SK-N-SH (cell line): ENCODE measurements around the gene ANKH.

Source experiments
- ELF1 ChIP-seq: IDR thresholded peaks from 2 replicates; pipeline ENCODE4 v1.4.0; 2012
- EP300 ChIP-seq, 2 experiments: IDR thresholded peaks; 2 replicates each; pipeline versions ENCODE4 v1.4.0 to v1.6.1; 2012; ENCODE audit warnings: borderline replicate concordance in 1 of 2, low read depth in 1 of 2, low read length in 1 of 2
- IRF3 ChIP-seq: fragments of 150-350 bp; IDR thresholded peaks from 2 replicates; pipeline ENCODE4 v1.6.1; 2016; ENCODE audit warnings: mild to moderate bottlenecking, low read depth, low read length
- POLR2AphosphoS5 ChIP-seq: IDR thresholded peaks from 2 replicates; pipeline ENCODE4 v1.6.1; 2012; ENCODE audit warnings: low read depth, low read length
- TEAD4 ChIP-seq: IDR thresholded peaks from 2 replicates; pipeline ENCODE4 v1.4.0; 2012; ENCODE audit warnings: mild to moderate bottlenecking, borderline replicate concordance; ENCODE audit not compliant: insufficient read depth
- TF ChIP-seq, protein P1 (sequence below): fragments of 200-600 bp; sonication (generic); IDR thresholded peaks from 2 replicates; pipeline ENCODE4 v1.6.1; 2017; ENCODE audit warnings: antibody characterized with exemption, mild to moderate bottlenecking, moderate library complexity

DNA sequence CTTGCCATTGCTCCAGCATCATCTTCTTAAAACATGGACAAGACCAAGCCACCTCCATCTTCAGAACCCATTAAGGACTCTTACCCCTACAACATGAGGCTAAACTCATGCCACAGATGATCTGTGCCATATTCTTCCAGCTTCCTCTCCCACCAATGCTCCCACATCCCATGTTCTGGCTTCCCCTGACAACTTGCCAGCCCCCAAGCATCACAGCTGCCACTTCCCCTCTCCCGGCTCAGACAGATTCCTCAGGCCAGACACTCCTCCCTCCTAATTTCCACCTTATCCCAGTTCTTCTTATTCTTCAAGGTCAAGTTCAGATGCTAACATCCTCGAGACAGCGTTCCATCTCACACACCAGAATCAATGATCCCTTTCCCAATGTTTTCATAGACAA, 57.8 kb downstream of the ANKH start:
- no peak for TF ChIP-seq POLR2AphosphoS5
- TF ChIP-seq, protein P1, sequence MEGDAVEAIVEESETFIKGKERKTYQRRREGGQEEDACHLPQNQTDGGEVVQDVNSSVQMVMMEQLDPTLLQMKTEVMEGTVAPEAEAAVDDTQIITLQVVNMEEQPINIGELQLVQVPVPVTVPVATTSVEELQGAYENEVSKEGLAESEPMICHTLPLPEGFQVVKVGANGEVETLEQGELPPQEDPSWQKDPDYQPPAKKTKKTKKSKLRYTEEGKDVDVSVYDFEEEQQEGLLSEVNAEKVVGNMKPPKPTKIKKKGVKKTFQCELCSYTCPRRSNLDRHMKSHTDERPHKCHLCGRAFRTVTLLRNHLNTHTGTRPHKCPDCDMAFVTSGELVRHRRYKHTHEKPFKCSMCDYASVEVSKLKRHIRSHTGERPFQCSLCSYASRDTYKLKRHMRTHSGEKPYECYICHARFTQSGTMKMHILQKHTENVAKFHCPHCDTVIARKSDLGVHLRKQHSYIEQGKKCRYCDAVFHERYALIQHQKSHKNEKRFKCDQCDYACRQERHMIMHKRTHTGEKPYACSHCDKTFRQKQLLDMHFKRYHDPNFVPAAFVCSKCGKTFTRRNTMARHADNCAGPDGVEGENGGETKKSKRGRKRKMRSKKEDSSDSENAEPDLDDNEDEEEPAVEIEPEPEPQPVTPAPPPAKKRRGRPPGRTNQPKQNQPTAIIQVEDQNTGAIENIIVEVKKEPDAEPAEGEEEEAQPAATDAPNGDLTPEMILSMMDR = no peak
- TF ChIP-seq TEAD4 = no peak
- no peak for TF ChIP-seq IRF3
- no peak for TF ChIP-seq ELF1
- TF ChIP-seq EP300 (IDR thresholded peaks at IDR 0.05; ENCODE audit: borderline replicate concordance in 1 of 2, low read depth in 1 of 2, low read length in 1 of 2) = no peak
